GM12878 (cell line): ENCODE data around the gene SCARB2. TPM values are rescaled to one million over a fixed set of nuclear protein-coding genes. Genes with fewer than 3 reads are reported as not detected.

Source experiments
- ATAC-seq: fragments of 200-7000 bp; cut with Tn5 transposase; 3 replicates; pipeline ENCODE4 v1.9.1; 2020; ENCODE audit warnings: mild to moderate bottlenecking, moderate library complexity
- BruUV-seq: library from RNA; stranded (reverse); fragments of 400-500 nt; replicated peaks from 2 replicates; lab custom pipeline; 2021; lab: Mats Ljungman, UMichigan
- CTCF ChIA-PET: fragments of 300-600 bp; sonication (Branson Sonifier 250); formaldehyde crosslinking; extraction: SDS; loops from one replicate; lab custom pipeline; 2021; ENCODE audit warnings: inconsistent platforms; lab: Yijun Ruan, JAX
- POLR2A ChIA-PET: fragments of 350-600 bp; formaldehyde crosslinking; extraction: SDS; loops from one replicate; lab custom pipeline; 2021; ENCODE audit warnings: inconsistent platforms; lab: Charles Lee
- RAD21 ChIA-PET: fragments of 300-600 bp; sonication (Branson Sonifier 250); formaldehyde crosslinking; loops from one replicate; lab custom pipeline; 2023; ENCODE audit warnings: antibody characterized with exemption; ENCODE audit not compliant: unreplicated experiment; lab: Charles Lee
- SMC1A ChIA-PET: fragments of 300-600 bp; sonication (Branson Sonifier 250); formaldehyde crosslinking; loops from one replicate; lab custom pipeline; 2023; ENCODE audit not compliant: unreplicated experiment, uncharacterized antibody; lab: Charles Lee
- DNase-seq: peaks from one replicate; pipeline ENCODE4 v3.0.0-alpha.2; 2011; ENCODE audit warnings: low read depth, low spot score
- FAIRE-seq: peaks from 3 replicates; lab custom pipeline; 2011; peaks lifted over from hg19 to GRCh38; lab: Jason Lieb, UNC
- H2AFZ ChIP-seq: 2 replicates; pipeline ENCODE4 v1.6.0; 2011; ENCODE audit warnings: low read depth, low read length, control low read depth; ENCODE audit not compliant: control insufficient read depth
- H3K27ac ChIP-seq: 2 replicates; pipeline ENCODE4 v1.5.1; 2011; ENCODE audit warnings: control low read depth; ENCODE audit not compliant: control insufficient read depth, insufficient read depth
- H3K27me3 ChIP-seq, 2 experiments: replicated peaks in 1 of 2; 2 replicates each; pipeline versions ENCODE4 v1.6.0 to v1.6.1; 2011; ENCODE audit warnings: low read length in 1 of 2; ENCODE audit not compliant: control insufficient read depth in 2 of 2, insufficient read depth in 2 of 2
- H3K36me3 ChIP-seq, 2 experiments: 2 replicates each; pipeline ENCODE4 v1.5.1; 2011; ENCODE audit warnings: low read length in 1 of 2; ENCODE audit not compliant: control insufficient read depth in 2 of 2, insufficient read depth in 2 of 2
- H3K4me1 ChIP-seq: 2 replicates; pipeline ENCODE4 v1.6.1; 2011; ENCODE audit warnings: mild to moderate bottlenecking, low read length, moderate library complexity, mixed read lengths; ENCODE audit not compliant: control insufficient read depth, insufficient read depth
- H3K4me2 ChIP-seq: 2 replicates; pipeline ENCODE4 v1.6.0; 2011; ENCODE audit warnings: control low read depth; ENCODE audit not compliant: control insufficient read depth, insufficient read depth
- H3K4me3 ChIP-seq: fragments of 200-600 bp; sonication (generic); 2 replicates; pipeline ENCODE4 v1.5.1; 2016
- H3K79me2 ChIP-seq: 2 replicates; pipeline ENCODE4 v1.6.0; 2011; ENCODE audit warnings: low read length; ENCODE audit not compliant: control insufficient read depth, insufficient read depth
- H3K9ac ChIP-seq: 2 replicates; pipeline ENCODE4 v1.8.0; 2011; ENCODE audit warnings: low read length, control low read depth, mixed read lengths; ENCODE audit not compliant: control insufficient read depth, insufficient read depth
- H3K9me3 ChIP-seq: replicated peaks from 3 replicates; pipeline ENCODE4 v1.5.1; 2011; ENCODE audit warnings: mild to moderate bottlenecking, low read length; ENCODE audit not compliant: control insufficient read depth, insufficient read depth
- H4K20me1 ChIP-seq: 2 replicates; pipeline ENCODE4 v1.6.0; 2011; ENCODE audit not compliant: control insufficient read depth, insufficient read depth
- BCL11A ChIP-seq: IDR thresholded peaks from 2 replicates; pipeline ENCODE4 v1.6.1; 2011; ENCODE audit warnings: low read depth, low read length
- CEBPB ChIP-seq, 2 experiments: fragments of 150-350 bp in 1 of 2; IDR thresholded peaks; 2 replicates each; pipeline ENCODE4 v1.6.1; 2012 to 2014; ENCODE audit warnings: low read depth in 2 of 2, low read length in 2 of 2, borderline replicate concordance in 1 of 2, inconsistent platforms in 1 of 2
- E4F1 ChIP-seq: fragments of 450-650 bp; IDR thresholded peaks from 2 replicates; pipeline ENCODE4 v1.6.1; 2018; ENCODE audit warnings: borderline replicate concordance, mild to moderate bottlenecking; ENCODE audit not compliant: partially characterized antibody
- HDGF ChIP-seq: fragments of 450-650 bp; IDR thresholded peaks from 2 replicates; pipeline ENCODE4 v1.6.1; 2016; ENCODE audit warnings: antibody characterized with exemption
- JUNB ChIP-seq: IDR thresholded peaks from 2 replicates; pipeline ENCODE4 v1.6.1; 2016; ENCODE audit warnings: antibody characterized with exemption, mild to moderate bottlenecking
- MTA2 ChIP-seq: fragments of 450-650 bp; IDR thresholded peaks from 2 replicates; pipeline ENCODE4 v1.6.1; 2016; ENCODE audit warnings: low read depth, mild to moderate bottlenecking, moderate library complexity
- NBN ChIP-seq: fragments of 450-650 bp; IDR thresholded peaks from 2 replicates; pipeline ENCODE4 v1.6.1; 2016
- PAX5 ChIP-seq: IDR thresholded peaks from 2 replicates; pipeline ENCODE4 v1.6.1; 2011; ENCODE audit warnings: low read depth, low read length, borderline replicate concordance
- POLR2AphosphoS5 ChIP-seq: IDR thresholded peaks from 2 replicates; pipeline ENCODE4 v1.6.1; 2011; ENCODE audit warnings: mild to moderate bottlenecking, low read length, inconsistent platforms
- RELA ChIP-seq: fragments of 450-650 bp; IDR thresholded peaks from 2 replicates; pipeline ENCODE4 v1.8.0; 2014; ENCODE audit warnings: borderline replicate concordance; ENCODE audit not compliant: partially characterized antibody
- RFX5 ChIP-seq: IDR thresholded peaks from 2 replicates; pipeline ENCODE4 v1.6.1; 2011; ENCODE audit warnings: low read depth, low read length, improper control_type of control experiment
- YY1 ChIP-seq: IDR thresholded peaks from 2 replicates; pipeline ENCODE4 v1.6.1; 2011; ENCODE audit warnings: low read depth, mild to moderate bottlenecking, low read length
- ZNF687 ChIP-seq: fragments of 450-650 bp; IDR thresholded peaks from 2 replicates; pipeline ENCODE4 v1.6.1; 2017; ENCODE audit warnings: mild to moderate bottlenecking, moderate library complexity
- WGBS: methylation state at CpG from one replicate; pipeline ENCODE4 v1.1.6; 2016; ENCODE audit warnings: low lambda C conversion rate; ENCODE audit not compliant: insufficient replicate concordance, insufficient coverage; ENCODE audit errors: missing lambda C conversion rate; 5-methylcytosine and 5-hydroxymethylcytosine counted together
- in situ Hi-C: fragments of 300-500 bp; cut with MboI; formaldehyde crosslinking; loops from 9 replicates; pipeline ENCODE4 v1.14.3; 2018; ENCODE audit warnings: mixed read lengths
- intact Hi-C: fragments of 100-400 bp; cut with micrococcal nuclease; formaldehyde crosslinking; loops from one replicate; pipeline ENCODE4 v1.14.2; 2022; ENCODE audit not compliant: unreplicated experiment
- polyA plus RNA-seq, 11 experiments: library from polyadenylated mRNA; depleted of rRNA in 4 of 11; unstranded in 6 of 11; stranded (reverse) in 5 of 11; fragments of >200 nt; fragmentation: Nextera tagmentation in 4 of 11; fragmentation: Illumina TruSeq in 1 of 11; extraction: Ambion mirVana in 4 of 11; extraction: Trizol in 1 of 11; gene quantifications; 1 replicate in 1 of 11; 2 replicates in 10 of 11; pipeline versions ENCODE4 v1.2.1 to v1.2.3, GENCODE V29; 2011 to 2016; ENCODE audit warnings: inconsistent platforms in 2 of 11, missing spikeins in 2 of 11, low read depth in 1 of 11
- total RNA-seq, 4 experiments: library from RNA; depleted of rRNA in 3 of 4; stranded (reverse); fragments of >200 nt in 3 of 4; fragmentation: Illumina TruSeq in 1 of 4; extraction: Trizol in 1 of 4; gene quantifications; 2 replicates each; pipeline versions ENCODE4 v1.2.1 to v1.2.3, GENCODE V29; 2013 to 2021
- TF ChIP-seq, protein P1 (sequence below): fragments of 450-650 bp; IDR thresholded peaks from 2 replicates; pipeline ENCODE4 v1.6.1; 2014; ENCODE audit warnings: mild to moderate bottlenecking

Gene SCARB2
- total and polyA plus RNA-seq, 10 of the 15 experiments (the other 5 are each of a cell fraction or from before 2014, with no cell fraction given), result 2.1 to 11.7 (median 9.5) TPM

- no peak for TF ChIP-seq YY1
Observed at GRCh38 chr4:76125816-76126215, 87.8 kb downstream of the SCARB2 start (continued).

DNA sequence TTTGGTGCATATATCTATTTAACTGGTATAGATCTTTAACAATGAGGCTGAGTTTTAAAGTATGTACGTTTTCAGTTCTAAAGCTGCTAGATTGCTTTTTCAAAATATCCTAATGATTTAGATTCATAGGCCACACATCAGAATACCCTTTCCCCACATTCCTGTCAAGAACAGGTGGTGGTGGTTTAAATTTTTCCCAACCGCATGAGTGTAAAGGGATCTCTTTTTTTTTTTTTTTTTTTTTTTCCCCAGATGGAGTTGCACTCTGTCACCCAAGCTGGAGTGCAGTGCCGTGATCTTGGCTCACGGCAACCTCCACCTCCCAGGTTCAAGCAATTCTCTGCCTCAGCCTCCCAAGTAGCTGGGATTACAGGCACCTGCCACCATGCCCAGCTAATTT is 93.4 kb downstream of the SCARB2 start:
- Histone ChIP-seq H3K27ac (no peak overlapping the region), H4K20me1 (no peaks in the 10 kb centered on the region), H3K36me3 (peaks cover 0 to 23% of the 10 kb centered on the region in 2 experiments; a peak in 3 of 4 replicates), H3K4me1 (no peaks in the 10 kb centered on the region), H3K4me2 (no peak overlapping the region), H3K4me3 (no peak overlapping the region), H3K9me3 (no peaks in the 10 kb centered on the region), H2AFZ (no peak overlapping the region), H3K79me2 (no peaks in the 10 kb centered on the region), H3K9ac (no peak overlapping the region), H3K27me3 (no peaks in the 10 kb centered on the region)
- SMC1A ChIA-PET, result interaction anchor here (1.7 kb wide), 1 partner anchor 15 kb away, joined by 4 read pairs; no protein-coding TSS in a partner anchor
- 77% methylated on average over 3 of the region's 4 CpGs for WGBS
- ATAC-seq, result no peak
- no peak for FAIRE-seq
- in situ Hi-C loops (no loop called here), intact Hi-C loops (no loop called here)
- POLR2A ChIA-PET, result no interaction called here
- no peak for DNase-seq
- no TSS peak for BruUV-seq
- RAD21 ChIA-PET, result no interaction called here
- CTCF ChIA-PET, result interaction anchor here (1.2 kb wide), 1 partner anchor 64 kb away, joined by 5 read pairs; no protein-coding TSS in a partner anchor
- TF ChIP-seq NBN, result no peak
- no peak for TF ChIP-seq E4F1
- no peak for TF ChIP-seq RELA
- no peak for TF ChIP-seq HDGF
- no peak for TF ChIP-seq JUNB
- TF ChIP-seq CEBPB (IDR thresholded peaks at IDR 0.05; ENCODE audit: borderline replicate concordance in 1 of 2, low read depth in 2 of 2, low read length in 2 of 2), result no peak
- TF ChIP-seq, protein P1, sequence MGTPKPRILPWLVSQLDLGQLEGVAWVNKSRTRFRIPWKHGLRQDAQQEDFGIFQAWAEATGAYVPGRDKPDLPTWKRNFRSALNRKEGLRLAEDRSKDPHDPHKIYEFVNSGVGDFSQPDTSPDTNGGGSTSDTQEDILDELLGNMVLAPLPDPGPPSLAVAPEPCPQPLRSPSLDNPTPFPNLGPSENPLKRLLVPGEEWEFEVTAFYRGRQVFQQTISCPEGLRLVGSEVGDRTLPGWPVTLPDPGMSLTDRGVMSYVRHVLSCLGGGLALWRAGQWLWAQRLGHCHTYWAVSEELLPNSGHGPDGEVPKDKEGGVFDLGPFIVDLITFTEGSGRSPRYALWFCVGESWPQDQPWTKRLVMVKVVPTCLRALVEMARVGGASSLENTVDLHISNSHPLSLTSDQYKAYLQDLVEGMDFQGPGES, result no peak
- no peak for TF ChIP-seq POLR2AphosphoS5
- TF ChIP-seq ZNF687, result no peak
- no peak for TF ChIP-seq MTA2
- no peak for TF ChIP-seq RFX5
- no peak for TF ChIP-seq BCL11A
- no peak for TF ChIP-seq PAX5
